Trophoblast cell (in vitro differentiated cells and primary cell): ENCODE measurements around the gene PASK.

Source experiments
- DNase-seq, 2 donors: peaks; one replicate each; pipeline ENCODE4 v3.0.0-alpha.2; 2016
- H2AFZ ChIP-seq: 2 replicates; pipeline ENCODE4 v1.6.1; 2013; ENCODE audit warnings: low read length, moderate library complexity, mild to moderate bottlenecking; ENCODE audit not compliant: insufficient read depth, poor library complexity
- H2AK5ac ChIP-seq: 2 replicates; pipeline ENCODE4 v1.6.1; 2013; ENCODE audit warnings: mild to moderate bottlenecking, low read length
- H2BK120ac ChIP-seq: 2 replicates; pipeline ENCODE4 v1.6.1; 2013; ENCODE audit warnings: low read length, mild to moderate bottlenecking, moderate library complexity; ENCODE audit not compliant: insufficient read depth, poor library complexity
- H2BK12ac ChIP-seq: 2 replicates; pipeline ENCODE4 v1.6.1; 2013; ENCODE audit warnings: mild to moderate bottlenecking, low read length, moderate library complexity
- H2BK5ac ChIP-seq: 2 replicates; pipeline ENCODE4 v1.6.1; 2013; ENCODE audit warnings: low read length, low read depth, moderate library complexity, mild to moderate bottlenecking; ENCODE audit not compliant: poor library complexity
- H3K14ac ChIP-seq: 2 replicates; pipeline ENCODE4 v1.6.1; 2013; ENCODE audit warnings: mild to moderate bottlenecking, low read length
- H3K18ac ChIP-seq: 2 replicates; pipeline ENCODE4 v1.6.1; 2013; ENCODE audit warnings: mild to moderate bottlenecking, low read length
- H3K23ac ChIP-seq: 2 replicates; pipeline ENCODE4 v1.6.1; 2013; ENCODE audit warnings: low read length
- H3K27ac ChIP-seq: 2 replicates; pipeline ENCODE4 v1.5.1; 2013; ENCODE audit warnings: low read depth, mild to moderate bottlenecking, inconsistent platforms, low read length, moderate library complexity
- H3K27me3 ChIP-seq: 2 replicates; pipeline ENCODE4 v1.6.1; 2013; ENCODE audit warnings: inconsistent platforms, mild to moderate bottlenecking, low read length, moderate library complexity; ENCODE audit not compliant: insufficient read depth
- H3K36me3 ChIP-seq, 2 experiments: 1 replicate in 1 of 2; 2 replicates in 1 of 2; pipeline ENCODE4 v1.6.1; 2013; ENCODE audit warnings: low read length in 2 of 2, mild to moderate bottlenecking in 2 of 2, moderate library complexity in 1 of 2; ENCODE audit not compliant: insufficient read depth in 2 of 2, control insufficient read depth in 1 of 2
- H3K4ac ChIP-seq: 2 replicates; pipeline ENCODE4 v1.6.1; 2013; ENCODE audit warnings: low read depth, mild to moderate bottlenecking, low read length, moderate library complexity
- H3K4me1 ChIP-seq, 2 experiments: 1 replicate in 1 of 2; 2 replicates in 1 of 2; pipeline ENCODE4 v1.6.1; 2013; ENCODE audit warnings: low read length in 2 of 2, mild to moderate bottlenecking in 2 of 2, moderate library complexity in 1 of 2; ENCODE audit not compliant: insufficient read depth in 2 of 2, control insufficient read depth in 1 of 2
- H3K4me2 ChIP-seq: 2 replicates; pipeline ENCODE4 v1.6.1; 2013; ENCODE audit warnings: inconsistent platforms, mild to moderate bottlenecking, low read length, moderate library complexity
- H3K4me3 ChIP-seq: 2 replicates; pipeline ENCODE4 v1.5.1; 2013; ENCODE audit warnings: mild to moderate bottlenecking, low read depth, low read length, inconsistent platforms
- H3K79me1 ChIP-seq: one replicate; pipeline ENCODE4 v1.6.1; 2013; ENCODE audit warnings: low read length
- H3K79me2 ChIP-seq: 2 replicates; pipeline ENCODE4 v1.6.1; 2013; ENCODE audit warnings: low read length, mild to moderate bottlenecking; ENCODE audit not compliant: control insufficient read depth, insufficient read depth, poor library complexity
- H3K9ac ChIP-seq: 2 replicates; pipeline ENCODE4 v1.6.1; 2013; ENCODE audit warnings: mild to moderate bottlenecking, low read length
- H3K9me3 ChIP-seq: 2 replicates; pipeline ENCODE4 v1.6.1; 2013; ENCODE audit warnings: low read depth, mild to moderate bottlenecking, control low read depth, inconsistent platforms, low read length; ENCODE audit not compliant: insufficient read depth
- H4K12ac ChIP-seq: 2 replicates; pipeline ENCODE4 v1.6.1; 2013; ENCODE audit warnings: low read depth, mild to moderate bottlenecking, low read length, moderate library complexity
- H4K8ac ChIP-seq: 2 replicates; pipeline ENCODE4 v1.6.1; 2013; ENCODE audit warnings: low read depth, mild to moderate bottlenecking, low read length, moderate library complexity
- H4K91ac ChIP-seq: one replicate; pipeline ENCODE4 v1.6.1; 2013; ENCODE audit warnings: low read depth, mild to moderate bottlenecking, low read length, moderate library complexity
- WGBS: extraction: QIAGEN DNeasy Blood & Tissue Kit; methylation state at CpG from one replicate; pipeline ENCODE4 v1.1.7; 2013; ENCODE audit warnings: missing lambda C conversion rate; ENCODE audit not compliant: insufficient read length, insufficient coverage; ENCODE audit errors: extremely low coverage; 5-methylcytosine and 5-hydroxymethylcytosine counted together

The PASK gene

GRCh38 chr2:241082341-241083090 lies 66.8 kb downstream of the PASK start:
- Histone ChIP-seq H2BK120ac (no peak overlapping the region), H3K27me3 (no peaks in the 10 kb centered on the region), H3K4me2 (no peak overlapping the region), H3K18ac (no peak overlapping the region), H3K79me1 (no peaks in the 10 kb centered on the region), H3K9me3 (no peaks in the 10 kb centered on the region), H4K91ac (no peak overlapping the region), H4K8ac (no peak overlapping the region), H2AK5ac (no peak overlapping the region), H3K9ac (no peak overlapping the region), H3K14ac (no peak overlapping the region), H4K12ac (no peak overlapping the region), H3K4me3 (no peak overlapping the region), H3K36me3 (peaks cover 4 to 6% of the 10 kb centered on the region in 2 experiments), H3K4me1 (no peaks in the 10 kb centered on the region), H2AFZ (no peak overlapping the region), H2BK5ac (no peak overlapping the region), H3K79me2 (no peaks in the 10 kb centered on the region), H3K23ac (no peak overlapping the region), H3K27ac (no peak overlapping the region), H3K4ac (no peak overlapping the region), H2BK12ac (no peak overlapping the region)
- no CpG with 5 or more reads among the region's 14 CpGs for WGBS
- DNase-seq, result no peak

- no peaks in the 10 kb centered on the region for H3K27me3 ChIP-seq
- no peak overlapping the region for H2BK120ac ChIP-seq
- H2BK12ac ChIP-seq, result no peak overlapping the region
- no peaks in the 10 kb centered on the region for H3K79me1 ChIP-seq
- H3K4me3 ChIP-seq, result no peak overlapping the region
- WGBS, result no CpG with 5 or more reads among the region's 28 CpGs
- DNase-seq, result no peak
- no peaks in the 10 kb centered on the region for H3K4me1 ChIP-seq
- H4K12ac ChIP-seq, result no peak overlapping the region
- H2BK5ac ChIP-seq, result no peak overlapping the region
- H2AK5ac ChIP-seq, result no peak overlapping the region
- no peak overlapping the region for H3K4me2 ChIP-seq
- no peaks in the 10 kb centered on the region for H3K79me2 ChIP-seq
- H3K4ac ChIP-seq, result no peak overlapping the region
- H4K91ac ChIP-seq, result no peak overlapping the region
- H3K14ac ChIP-seq, result no peak overlapping the region
- H3K9ac ChIP-seq, result no peak overlapping the region
- H4K8ac ChIP-seq, result no peak overlapping the region
- H3K36me3 ChIP-seq, result peaks cover under 1 to 1% of the 10 kb centered on the region in 2 experiments
- no peaks in the 10 kb centered on the region for H3K9me3 ChIP-seq
- no peak overlapping the region for H2AFZ ChIP-seq
- no peak overlapping the region for H3K18ac ChIP-seq
- no peak overlapping the region for H3K23ac ChIP-seq
- no peak overlapping the region for H3K27ac ChIP-seq
These were observed 67.5 kb downstream of the PASK start for GRCh38 chr2:241081643-241082340.

DNA sequence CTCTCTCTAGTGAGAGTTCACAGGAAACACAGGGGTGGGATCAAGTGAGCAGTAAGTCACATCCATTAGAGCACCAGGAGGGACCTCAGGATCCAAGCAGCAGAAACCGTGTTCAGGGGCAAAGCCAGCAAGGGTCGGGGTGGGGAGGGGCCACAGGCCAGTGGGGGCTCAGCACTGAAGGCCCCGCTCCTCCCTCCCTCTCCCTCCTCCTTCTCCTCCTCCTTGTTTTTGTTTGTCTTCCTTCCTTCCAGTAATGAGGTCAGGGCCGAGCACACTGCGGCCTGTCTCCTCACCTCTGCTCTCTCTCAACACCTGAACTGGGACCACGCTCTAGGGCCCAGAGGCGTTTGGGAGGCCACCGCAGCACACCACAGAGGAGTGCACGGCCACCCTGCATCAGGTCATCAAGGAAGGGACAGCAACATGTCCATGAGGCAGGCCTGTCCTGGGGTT lies 68.1 kb downstream of the PASK start:
- Histone ChIP-seq H3K4me1 (no peaks in the 10 kb centered on the region), H3K4me2 (no peak overlapping the region), H3K36me3 (no peaks in the 10 kb centered on the region), H4K91ac (no peak overlapping the region), H2BK5ac (no peak overlapping the region), H2BK12ac (no peak overlapping the region), H3K9ac (no peak overlapping the region), H3K18ac (no peak overlapping the region), H2BK120ac (no peak overlapping the region), H3K27ac (no peak overlapping the region), H3K14ac (no peak overlapping the region), H2AFZ (no peak overlapping the region), H3K79me2 (no peaks in the 10 kb centered on the region), H3K79me1 (no peaks in the 10 kb centered on the region), H3K4me3 (no peak overlapping the region), H4K12ac (no peak overlapping the region), H3K4ac (no peak overlapping the region), H2AK5ac (no peak overlapping the region), H3K27me3 (no peaks in the 10 kb centered on the region), H3K9me3 (no peaks in the 10 kb centered on the region), H4K8ac (no peak overlapping the region), H3K23ac (no peak overlapping the region)
- DNase-seq, result no peak
- no CpG with 5 or more reads among the region's 9 CpGs for WGBS

DNA sequence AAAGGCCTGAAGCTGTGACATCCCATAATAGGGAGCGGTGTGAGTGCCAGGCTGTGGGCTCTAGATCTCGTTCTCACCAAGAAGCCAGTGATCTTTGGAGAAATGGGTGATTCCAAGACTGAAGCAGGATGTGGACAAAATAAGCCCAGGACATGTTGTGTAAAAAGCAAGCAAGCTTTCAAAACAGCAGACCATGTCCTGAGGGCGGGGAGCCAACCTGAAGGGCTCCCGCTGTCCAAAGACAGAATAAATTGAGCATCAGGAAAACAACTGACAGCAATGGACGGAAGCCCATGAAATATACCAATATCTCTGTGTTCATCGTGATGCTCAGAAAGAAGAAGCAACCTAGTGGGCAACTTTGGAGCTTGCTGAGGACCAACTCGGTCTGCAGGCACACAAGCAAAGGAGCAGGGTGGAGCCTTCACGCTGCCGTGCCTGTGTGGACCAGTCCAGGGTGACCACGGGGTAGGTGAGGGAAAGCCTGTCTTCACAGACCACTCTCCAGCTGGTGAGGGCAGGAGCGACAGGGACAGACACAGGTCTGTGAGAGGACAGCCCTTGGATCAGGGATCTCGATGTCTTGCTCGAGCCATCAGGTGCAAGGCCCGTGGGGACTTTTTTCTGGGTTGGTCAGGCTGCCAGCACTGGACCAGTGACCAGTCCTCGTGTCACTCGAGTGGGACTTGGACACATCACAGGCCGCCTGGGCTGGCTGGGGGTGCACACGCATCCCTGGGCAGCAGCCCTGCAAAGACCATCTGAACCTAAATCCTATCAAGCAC lies 68.7 kb downstream of the PASK start:
- Histone ChIP-seq H3K4me1 (no peaks in the 10 kb centered on the region), H3K79me2 (no peaks in the 10 kb centered on the region), H3K23ac (no peak overlapping the region), H3K27ac (no peak overlapping the region), H3K36me3 (no peaks in the 10 kb centered on the region), H3K18ac (no peak overlapping the region), H3K27me3 (no peaks in the 10 kb centered on the region), H3K79me1 (no peaks in the 10 kb centered on the region), H3K4me2 (no peak overlapping the region), H2BK120ac (no peak overlapping the region), H3K9me3 (no peaks in the 10 kb centered on the region), H4K12ac (no peak overlapping the region), H4K91ac (no peak overlapping the region), H3K14ac (no peak overlapping the region), H3K4me3 (no peak overlapping the region), H2AFZ (no peak overlapping the region), H3K9ac (no peak overlapping the region), H2AK5ac (no peak overlapping the region), H2BK5ac (no peak overlapping the region), H3K4ac (no peak overlapping the region), H2BK12ac (no peak overlapping the region), H4K8ac (no peak overlapping the region)
- DNase-seq, result no peak
- no CpG with 5 or more reads among the region's 18 CpGs for WGBS
